ENCODE measurements around the gene NDNF. TPM values are rescaled to one million over a fixed set of nuclear protein-coding genes. Genes with fewer than 3 reads are reported as not detected.

NDNF gene
- total RNA-seq, 1 donor from 2014 or later = 1.3 TPM

DNA sequence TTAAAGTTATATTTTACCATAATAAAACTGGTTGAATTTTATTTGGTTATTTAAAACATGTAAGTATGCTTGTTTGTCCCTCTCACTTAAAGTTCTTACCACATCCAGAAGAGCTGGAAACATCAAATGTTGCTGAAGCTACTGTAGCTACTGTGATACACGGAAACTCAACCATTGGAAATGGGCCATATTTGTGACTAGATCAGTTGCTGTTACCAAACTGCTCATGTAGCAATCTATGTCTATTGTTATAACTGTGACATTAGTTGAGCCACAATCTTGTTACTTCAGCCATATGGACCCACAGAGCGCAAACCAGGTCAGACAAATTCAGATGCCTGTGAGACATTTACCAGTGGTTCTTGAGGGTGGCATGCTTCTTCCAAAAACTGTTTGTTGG lies 41.6 kb downstream of the NDNF start:
- H3K4me1 Mint-ChIP-seq (ENCODE audit: low read depth, unreplicated experiment) = no peaks in the 10 kb centered on the region
- H3K4me3 Mint-ChIP-seq (ENCODE audit: unreplicated experiment) = no peak overlapping the region
- H3K27me3 Mint-ChIP-seq (ENCODE audit: unreplicated experiment) = no peaks in the 10 kb centered on the region
- no peak for DNase-seq
- H3K36me3 Mint-ChIP-seq (ENCODE audit: unreplicated experiment) = no peaks in the 10 kb centered on the region
- peaks cover 1% of the 10 kb centered on the region for H3K9me3 Mint-ChIP-seq (ENCODE audit: unreplicated experiment)
- no peak overlapping the region for H3K27ac Mint-ChIP-seq (ENCODE audit: unreplicated experiment)
- TF ChIP-seq, protein P1, sequence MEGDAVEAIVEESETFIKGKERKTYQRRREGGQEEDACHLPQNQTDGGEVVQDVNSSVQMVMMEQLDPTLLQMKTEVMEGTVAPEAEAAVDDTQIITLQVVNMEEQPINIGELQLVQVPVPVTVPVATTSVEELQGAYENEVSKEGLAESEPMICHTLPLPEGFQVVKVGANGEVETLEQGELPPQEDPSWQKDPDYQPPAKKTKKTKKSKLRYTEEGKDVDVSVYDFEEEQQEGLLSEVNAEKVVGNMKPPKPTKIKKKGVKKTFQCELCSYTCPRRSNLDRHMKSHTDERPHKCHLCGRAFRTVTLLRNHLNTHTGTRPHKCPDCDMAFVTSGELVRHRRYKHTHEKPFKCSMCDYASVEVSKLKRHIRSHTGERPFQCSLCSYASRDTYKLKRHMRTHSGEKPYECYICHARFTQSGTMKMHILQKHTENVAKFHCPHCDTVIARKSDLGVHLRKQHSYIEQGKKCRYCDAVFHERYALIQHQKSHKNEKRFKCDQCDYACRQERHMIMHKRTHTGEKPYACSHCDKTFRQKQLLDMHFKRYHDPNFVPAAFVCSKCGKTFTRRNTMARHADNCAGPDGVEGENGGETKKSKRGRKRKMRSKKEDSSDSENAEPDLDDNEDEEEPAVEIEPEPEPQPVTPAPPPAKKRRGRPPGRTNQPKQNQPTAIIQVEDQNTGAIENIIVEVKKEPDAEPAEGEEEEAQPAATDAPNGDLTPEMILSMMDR (IDR thresholded peaks at IDR 0.05; ENCODE audit: partially characterized antibody, unreplicated experiment) = no peak

DNA sequence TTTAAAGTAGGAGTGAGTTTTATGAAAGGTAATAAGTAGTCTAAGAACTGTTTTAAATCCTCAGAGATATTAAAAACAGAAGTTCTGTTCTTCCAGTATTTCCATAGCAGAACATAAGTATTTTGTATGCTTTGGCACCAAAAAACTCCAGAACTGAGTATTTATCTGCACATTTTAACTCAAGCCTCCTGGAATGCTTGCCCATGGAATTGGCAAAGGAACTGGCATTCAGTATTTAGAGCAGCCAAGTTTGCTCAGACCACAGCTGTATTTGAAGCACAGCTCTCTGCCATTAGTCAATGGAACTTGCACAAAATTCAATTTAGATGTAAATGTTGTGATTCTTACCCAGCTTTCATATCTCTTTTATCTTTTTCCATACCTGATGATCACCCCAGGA lies 42.2 kb downstream of the NDNF start:
- no peak for DNase-seq
- H3K36me3 Mint-ChIP-seq (ENCODE audit: unreplicated experiment) = no peaks in the 10 kb centered on the region

DNA sequence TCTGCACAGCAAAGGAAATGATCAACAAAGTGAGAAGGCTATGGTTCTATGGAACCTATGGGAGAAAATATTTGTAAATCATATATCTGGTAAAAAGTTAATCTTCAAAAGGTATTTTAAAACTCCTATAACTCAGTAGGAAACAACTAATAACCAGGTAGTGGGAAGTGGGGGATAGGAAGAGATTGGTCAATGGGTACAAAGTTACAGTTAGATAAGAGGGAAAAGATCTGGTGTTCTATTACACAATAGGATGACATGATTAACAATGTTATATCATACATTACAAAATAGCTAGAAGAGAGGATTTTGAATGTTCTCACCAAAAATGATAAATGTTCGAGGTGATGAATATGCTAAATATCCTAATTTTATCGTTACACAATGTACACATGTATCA lies 46.3 kb downstream of the NDNF start:
- no peak for DNase-seq
- H3K27me3 Mint-ChIP-seq (ENCODE audit: unreplicated experiment) = no peaks in the 10 kb centered on the region
- H3K4me1 Mint-ChIP-seq (ENCODE audit: low read depth, unreplicated experiment) = no peaks in the 10 kb centered on the region
- no peak overlapping the region for H3K27ac Mint-ChIP-seq (ENCODE audit: unreplicated experiment)
- H3K9me3 Mint-ChIP-seq (ENCODE audit: unreplicated experiment) = peaks cover 1% of the 10 kb centered on the region
- no peaks in the 10 kb centered on the region for H3K36me3 Mint-ChIP-seq (ENCODE audit: unreplicated experiment)
- no peak overlapping the region for H3K4me3 Mint-ChIP-seq (ENCODE audit: unreplicated experiment)
- TF ChIP-seq, protein P1 (IDR thresholded peaks at IDR 0.05; ENCODE audit: partially characterized antibody, unreplicated experiment) = no peak

More for the DNA sequence above, 42.2 kb downstream of the NDNF start:
- Mint-ChIP-seq H3K4me3 (ENCODE audit: unreplicated experiment) (no peak overlapping the region), H3K27ac (ENCODE audit: unreplicated experiment) (no peak overlapping the region), H3K4me1 (ENCODE audit: low read depth, unreplicated experiment) (no peaks in the 10 kb centered on the region), H3K9me3 (ENCODE audit: unreplicated experiment) (peaks cover 1% of the 10 kb centered on the region), H3K27me3 (ENCODE audit: unreplicated experiment) (no peaks in the 10 kb centered on the region)
- TF ChIP-seq, protein P1 (IDR thresholded peaks at IDR 0.05; ENCODE audit: partially characterized antibody, unreplicated experiment) = no peak

DNA sequence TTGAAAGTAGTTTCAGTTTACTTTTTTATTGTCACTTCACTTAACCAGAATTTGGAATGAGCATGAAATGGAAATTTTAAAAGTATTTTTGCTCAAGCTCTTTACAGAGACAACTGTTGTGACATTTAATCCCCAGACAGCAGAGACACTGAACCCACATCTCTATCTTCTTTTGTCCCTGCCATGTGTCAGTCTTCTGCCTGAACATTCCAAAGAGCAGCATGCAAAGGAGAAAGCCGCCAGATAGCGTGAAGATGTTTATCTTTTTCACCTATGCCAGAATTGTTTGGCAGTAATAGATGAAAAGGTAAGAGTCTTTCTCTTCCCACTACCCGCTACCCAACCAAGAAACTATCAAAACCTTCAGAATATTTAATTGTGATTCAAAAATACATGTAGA lies 46.8 kb downstream of the NDNF start:
- no peaks in the 10 kb centered on the region for H3K4me1 Mint-ChIP-seq (ENCODE audit: low read depth, unreplicated experiment)
- TF ChIP-seq, protein P1 (IDR thresholded peaks at IDR 0.05; ENCODE audit: partially characterized antibody, unreplicated experiment) = no peak

DNA sequence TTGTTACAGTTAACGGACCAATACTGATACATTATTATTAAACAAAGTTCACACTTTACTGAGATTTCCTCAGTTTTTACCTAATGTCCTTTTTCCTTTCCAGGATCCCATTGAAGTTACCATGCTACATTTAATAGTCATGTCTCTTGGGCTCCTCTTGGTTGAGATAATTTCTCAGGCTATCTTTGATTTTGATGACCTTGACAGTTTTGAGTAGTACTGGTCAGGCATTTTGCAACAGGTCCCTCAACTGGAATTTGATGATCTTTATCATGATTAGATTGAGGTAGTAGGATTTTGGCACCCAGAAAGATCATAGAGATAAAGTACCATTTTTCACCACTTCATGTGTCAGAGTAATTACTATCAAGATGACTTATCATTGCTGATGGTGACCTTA lies 53.8 kb downstream of the NDNF start:
- H3K9me3 Mint-ChIP-seq (ENCODE audit: unreplicated experiment) = no peaks in the 10 kb centered on the region
- no peaks in the 10 kb centered on the region for H3K27me3 Mint-ChIP-seq (ENCODE audit: unreplicated experiment)
- TF ChIP-seq, protein P1 (IDR thresholded peaks at IDR 0.05; ENCODE audit: partially characterized antibody, unreplicated experiment) = no peak
- no peak overlapping the region for H3K27ac Mint-ChIP-seq (ENCODE audit: unreplicated experiment)
- H3K4me1 Mint-ChIP-seq (ENCODE audit: low read depth, unreplicated experiment) = no peaks in the 10 kb centered on the region
- H3K4me3 Mint-ChIP-seq (ENCODE audit: unreplicated experiment) = no peak overlapping the region
- no peak for DNase-seq
- no peaks in the 10 kb centered on the region for H3K36me3 Mint-ChIP-seq (ENCODE audit: unreplicated experiment)

More for the DNA sequence above, 46.8 kb downstream of the NDNF start:
- Mint-ChIP-seq H3K27ac (ENCODE audit: unreplicated experiment) (no peak overlapping the region), H3K27me3 (ENCODE audit: unreplicated experiment) (no peaks in the 10 kb centered on the region), H3K9me3 (ENCODE audit: unreplicated experiment) (peaks cover 1% of the 10 kb centered on the region), H3K4me3 (ENCODE audit: unreplicated experiment) (no peak overlapping the region), H3K36me3 (ENCODE audit: unreplicated experiment) (no peaks in the 10 kb centered on the region)
- DNase-seq = no peak
